Duodenal mucosa (tissue), 2 donors: ENCODE data around the gene SSH3.

Source experiments
- H3K27ac ChIP-seq: one replicate; pipeline ENCODE4 v1.7.0; 2013; ENCODE audit warnings: low read depth, low read length
- H3K27me3 ChIP-seq, 2 donors: one replicate each; pipeline ENCODE4 v1.7.0; 2013; ENCODE audit warnings: low read length in 2 of 2, control low read depth in 1 of 2; ENCODE audit not compliant: insufficient read depth in 2 of 2, control insufficient read depth in 1 of 2
- H3K36me3 ChIP-seq, 2 donors: one replicate each; pipeline ENCODE4 v1.7.0; 2013; ENCODE audit warnings: low read length in 2 of 2, control low read depth in 1 of 2; ENCODE audit not compliant: insufficient read depth in 2 of 2, control insufficient read depth in 1 of 2
- H3K4me1 ChIP-seq, 2 donors: one replicate each; pipeline ENCODE4 v1.7.0; 2013; ENCODE audit warnings: low read length in 2 of 2, control low read depth in 1 of 2; ENCODE audit not compliant: insufficient read depth in 2 of 2, control insufficient read depth in 1 of 2
- H3K4me3 ChIP-seq, 2 donors: one replicate each; pipeline ENCODE4 v1.7.0; 2013; ENCODE audit warnings: low read length in 2 of 2, low read depth in 1 of 2
- H3K9ac ChIP-seq, 2 donors: one replicate each; pipeline ENCODE4 v1.7.0; 2013; ENCODE audit warnings: low read length in 2 of 2, low read depth in 1 of 2
- H3K9me3 ChIP-seq, 2 donors: one replicate each; pipeline ENCODE4 v1.7.0; 2013; ENCODE audit warnings: low read length in 2 of 2, control low read depth in 1 of 2; ENCODE audit not compliant: control insufficient read depth in 1 of 2

Gene SSH3

GRCh38 chr11:67261946-67262681 is 41.2 kb upstream of the SSH3 start:
- no peaks in the 10 kb centered on the region for H3K36me3 ChIP-seq
- H3K4me3 ChIP-seq, result peak overlapping the region in 1 of 2 donors; percentile 43
- H3K4me1 ChIP-seq, result peaks cover 13 to 25% of the 10 kb centered on the region in 2 donors
- H3K9me3 ChIP-seq, result no peaks in the 10 kb centered on the region
- no peak overlapping the region for H3K27ac ChIP-seq
- no peaks in the 10 kb centered on the region for H3K27me3 ChIP-seq
- H3K9ac ChIP-seq, result no peak overlapping the region

GRCh38 chr11:67262731-67263675 is 40.3 kb upstream of the SSH3 start:
- peak overlapping the region in 1 of 2 donors; percentile 43 for H3K4me3 ChIP-seq

GRCh38 chr11:67264260-67264659 is 39.1 kb upstream of the SSH3 start:
- H3K9ac ChIP-seq, result no peak overlapping the region
- H3K4me3 ChIP-seq, result no peak overlapping the region
- no peak overlapping the region for H3K27ac ChIP-seq
- H3K27me3 ChIP-seq, result no peaks in the 10 kb centered on the region
- no peaks in the 10 kb centered on the region for H3K9me3 ChIP-seq
- H3K4me1 ChIP-seq, result peaks cover 31 to 45% of the 10 kb centered on the region in 2 donors
- H3K36me3 ChIP-seq, result peaks cover under 1 to 6% of the 10 kb centered on the region in 2 donors

More at GRCh38 chr11:67262731-67263675, 40.3 kb upstream of the SSH3 start:
- Histone ChIP-seq H3K9ac (peak overlapping the region; percentile 22 to 49), H3K4me1 (peaks cover 18 to 32% of the 10 kb centered on the region in 2 donors), H3K9me3 (no peaks in the 10 kb centered on the region), H3K36me3 (no peaks in the 10 kb centered on the region), H3K27me3 (no peaks in the 10 kb centered on the region), H3K27ac (no peak overlapping the region)

- Histone ChIP-seq H3K4me1 (peaks cover 39 to 53% of the 10 kb centered on the region in 2 donors), H3K9ac (no peak overlapping the region), H3K27me3 (no peaks in the 10 kb centered on the region), H3K9me3 (no peaks in the 10 kb centered on the region), H3K27ac (no peak overlapping the region), H3K4me3 (no peak overlapping the region), H3K36me3 (peaks cover 5 to 6% of the 10 kb centered on the region in 2 donors)
Measured at GRCh38 chr11:67264877-67265632, 38.3 kb upstream of the SSH3 start.

- peaks cover 5 to 8% of the 10 kb centered on the region in 2 donors for H3K36me3 ChIP-seq
- peak overlapping the region in 1 of 2 donors; percentile 25 for H3K4me3 ChIP-seq
- H3K27ac ChIP-seq, result no peak overlapping the region
- peaks cover 47 to 60% of the 10 kb centered on the region in 2 donors for H3K4me1 ChIP-seq
- no peaks in the 10 kb centered on the region for H3K27me3 ChIP-seq
- H3K9ac ChIP-seq, result peak overlapping the region in 1 of 2 donors; percentile 70
- H3K9me3 ChIP-seq, result no peaks in the 10 kb centered on the region
Measured at GRCh38 chr11:67265633-67266448, 37.5 kb upstream of the SSH3 start.

- Histone ChIP-seq H3K36me3 (peaks cover 5 to 16% of the 10 kb centered on the region in 2 donors), H3K4me3 (peak within 1 kb of the TSS; percentile 79 to 94), H3K27ac (peak within 1 kb of the TSS; percentile 90), H3K9me3 (no peaks in the 10 kb centered on the region), H3K27me3 (no peaks in the 10 kb centered on the region), H3K4me1 (peaks cover 55 to 63% of the 10 kb centered on the region in 2 donors), H3K9ac (peak within 1 kb of the TSS; percentile 94 to 95)
Measured at GRCh38 chr11:67266449-67267187, 36.7 kb upstream of the SSH3 start, which contains the start of gene GRK2. Gene GRK2 (plus strand): TSS chr11:67266473. CDS start chr11:67266700, 227 bp downstream.

- Histone ChIP-seq H3K27ac (peak overlapping the region; percentile 90), H3K9ac (peak overlapping the region; percentile 94 to 95), H3K4me1 (peaks cover 60 to 67% of the 10 kb centered on the region in 2 donors), H3K4me3 (peak overlapping the region; percentile 79 to 94), H3K36me3 (peaks cover 10 to 24% of the 10 kb centered on the region in 2 donors), H3K27me3 (no peaks in the 10 kb centered on the region), H3K9me3 (no peaks in the 10 kb centered on the region)
Measured at GRCh38 chr11:67267188-67268080, 35.9 kb upstream of the SSH3 start.
